ENCODE results near the gene MARVELD2. TPM values are rescaled to one million over a fixed set of nuclear protein-coding genes. Genes with fewer than 3 reads are reported as not detected.
"Not testable (repeated sequence)": the region's sequence is repeated elsewhere in the genome, so short reads cannot be mapped to it uniquely, and the experiment has no call there.

Gene MARVELD2
- total RNA-seq, 1 donor from 2014 or later = 10.1 TPM

- Mint-ChIP-seq H3K4me1 (ENCODE audit: low read depth, unreplicated experiment) (no peaks in the 10 kb centered on the region), H3K9me3 (ENCODE audit: unreplicated experiment) (peaks cover 5% of the 10 kb centered on the region), H3K4me3 (ENCODE audit: unreplicated experiment) (no peak overlapping the region), H3K27ac (ENCODE audit: unreplicated experiment) (no peak overlapping the region), H3K27me3 (ENCODE audit: low read depth, unreplicated experiment) (peaks cover 4% of the 10 kb centered on the region), H3K36me3 (ENCODE audit: low read depth, unreplicated experiment) (no peaks in the 10 kb centered on the region)
- H3K4me3 ChIP-seq (ENCODE audit: insufficient read depth, low read depth, low read length) = no peak overlapping the region
- H3K36me3 ChIP-seq (ENCODE audit: insufficient read depth, low read length) = no peaks in the 10 kb centered on the region
- H2AFZ ChIP-seq (ENCODE audit: low read depth, low read length) = no peak overlapping the region
- no peaks in the 10 kb centered on the region for H3K79me2 ChIP-seq (ENCODE audit: insufficient read depth, low read length)
- no peaks in the 10 kb centered on the region for H3K4me1 ChIP-seq (ENCODE audit: insufficient read depth, low read length)
- no peaks in the 10 kb centered on the region for H3K9me3 ChIP-seq (ENCODE audit: insufficient read depth, low read depth, low read length)
- DNase-seq (ENCODE audit: low read depth) = no peak
- no peaks in the 10 kb centered on the region for H3K27me3 ChIP-seq (ENCODE audit: insufficient read depth, low read length)
- FAIRE-seq = no peak
- no peak overlapping the region for H3K9ac ChIP-seq (ENCODE audit: low read length)
- no peak overlapping the region for H3K4me2 ChIP-seq (ENCODE audit: low read length)
- no peaks in the 10 kb centered on the region for H4K20me1 ChIP-seq (ENCODE audit: insufficient read depth, low read length)
- H3K27ac ChIP-seq (ENCODE audit: low read depth, low read length) = no peak overlapping the region
- TF ChIP-seq CTCF (IDR thresholded peaks at IDR 0.05; ENCODE audit: insufficient read depth, low read depth, low read length) (no peak), EZH2 (IDR thresholded peaks at IDR 0.05; ENCODE audit: insufficient read depth, low read length) (no peak)
These were observed 53.7 kb downstream of the MARVELD2 start for GRCh38 chr5:69468631-69469030.

- H3K36me3 Mint-ChIP-seq (ENCODE audit: low read depth, unreplicated experiment); DNase-seq (ENCODE audit: low read depth); H3K4me3 Mint-ChIP-seq (ENCODE audit: unreplicated experiment); H3K9me3 ChIP-seq (ENCODE audit: insufficient read depth, low read depth, low read length); H3K27me3 ChIP-seq (ENCODE audit: insufficient read depth, low read length); H3K79me2 ChIP-seq (ENCODE audit: insufficient read depth, low read length); H3K4me2 ChIP-seq (ENCODE audit: low read length); H3K27ac Mint-ChIP-seq (ENCODE audit: unreplicated experiment); FAIRE-seq; H2AFZ ChIP-seq (ENCODE audit: low read depth, low read length); H4K20me1 ChIP-seq (ENCODE audit: insufficient read depth, low read length); H3K4me1 ChIP-seq (ENCODE audit: insufficient read depth, low read length); H3K4me1 Mint-ChIP-seq (ENCODE audit: low read depth, unreplicated experiment); H3K9me3 Mint-ChIP-seq (ENCODE audit: unreplicated experiment); H3K4me3 ChIP-seq (ENCODE audit: insufficient read depth, low read depth, low read length); H3K36me3 ChIP-seq (ENCODE audit: insufficient read depth, low read length); H3K27ac ChIP-seq (ENCODE audit: low read depth, low read length); H3K9ac ChIP-seq (ENCODE audit: low read length); H3K27me3 Mint-ChIP-seq (ENCODE audit: low read depth, unreplicated experiment): not testable (repeated sequence)
These were observed 56.6 kb downstream of the MARVELD2 start for GRCh38 chr5:69471516-69471915.

- not testable (repeated sequence) for H3K27ac Mint-ChIP-seq (ENCODE audit: unreplicated experiment); H3K4me3 Mint-ChIP-seq (ENCODE audit: unreplicated experiment)
These were observed 57.7 kb downstream of the MARVELD2 start for GRCh38 chr5:69472535-69473143.

More at GRCh38 chr5:69472535-69473143, 57.7 kb downstream of the MARVELD2 start:
- H3K9ac ChIP-seq (ENCODE audit: low read length); H2AFZ ChIP-seq (ENCODE audit: low read depth, low read length); H3K4me1 ChIP-seq (ENCODE audit: insufficient read depth, low read length); H4K20me1 ChIP-seq (ENCODE audit: insufficient read depth, low read length); H3K79me2 ChIP-seq (ENCODE audit: insufficient read depth, low read length); H3K4me3 ChIP-seq (ENCODE audit: insufficient read depth, low read depth, low read length); H3K9me3 ChIP-seq (ENCODE audit: insufficient read depth, low read depth, low read length); DNase-seq (ENCODE audit: low read depth); H3K4me2 ChIP-seq (ENCODE audit: low read length); H3K4me1 Mint-ChIP-seq (ENCODE audit: low read depth, unreplicated experiment); FAIRE-seq; H3K36me3 Mint-ChIP-seq (ENCODE audit: low read depth, unreplicated experiment); H3K27me3 ChIP-seq (ENCODE audit: insufficient read depth, low read length); H3K27ac ChIP-seq (ENCODE audit: low read depth, low read length); H3K27me3 Mint-ChIP-seq (ENCODE audit: low read depth, unreplicated experiment); H3K9me3 Mint-ChIP-seq (ENCODE audit: unreplicated experiment); H3K36me3 ChIP-seq (ENCODE audit: insufficient read depth, low read length): not testable (repeated sequence)

Measured in astrocyte (in vitro differentiated cells and primary cell).